ENCODE results near the gene NVL. TPM values are rescaled to one million over a fixed set of nuclear protein-coding genes. Genes with fewer than 3 reads are reported as not detected.

NVL gene
- polyA plus RNA-seq, 1 donor from 2014 or later = 77.3 TPM

DNA sequence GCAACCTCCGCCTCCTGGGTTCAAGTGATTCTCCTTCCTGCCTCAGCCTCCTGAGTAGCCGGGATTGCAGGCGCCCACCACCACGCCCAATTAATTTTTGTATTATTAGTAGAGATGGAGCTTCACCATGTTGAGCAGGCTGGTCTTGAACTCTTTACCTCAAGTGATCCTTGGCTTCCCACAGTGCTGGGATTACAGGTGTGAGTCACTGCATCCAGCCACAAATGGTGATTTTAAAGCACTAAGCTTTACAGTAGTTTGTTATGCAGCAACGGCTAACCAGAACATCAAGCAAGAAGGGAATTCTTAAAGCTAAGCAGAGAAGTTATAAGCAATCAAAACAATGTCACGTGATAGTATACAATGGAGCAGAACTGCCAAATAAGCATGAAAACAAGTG lies 65.7 kb downstream of the NVL start:
- Histone ChIP-seq H3K4me3 (ENCODE audit: low read length) (no peak overlapping the region), H4K20me1 (ENCODE audit: insufficient read depth) (no peaks in the 10 kb centered on the region), H3F3A (ENCODE audit: insufficient read depth, low read length, poor library complexity, severe bottlenecking) (no peaks in the 10 kb centered on the region), H3K9me2 (ENCODE audit: insufficient read depth, low read length) (no peaks in the 10 kb centered on the region), H2AFZ (ENCODE audit: low read depth, low read length) (no peak overlapping the region), H3K27me3 (ENCODE audit: insufficient read depth, low read depth, low read length) (no peaks in the 10 kb centered on the region), H3K9me3 (ENCODE audit: low read length) (no peaks in the 10 kb centered on the region), H3K27ac (ENCODE audit: low read length) (no peak overlapping the region), H3K9ac (ENCODE audit: low read length) (no peak overlapping the region), H3K79me2 (replicated peaks; ENCODE audit: insufficient read depth, low read length) (no peaks in the 10 kb centered on the region), H3K4me2 (ENCODE audit: low read length) (no peak overlapping the region), H3K36me3 (ENCODE audit: insufficient read depth, low read length) (no peaks in the 10 kb centered on the region)
- TF ChIP-seq REST (IDR thresholded peaks at IDR 0.05; ENCODE audit: borderline replicate concordance) (no peak), POLR2AphosphoS5 (IDR thresholded peaks at IDR 0.05) (no peak), RAD21 (conservative IDR thresholded peaks at IDR 0.05) (no peak), SMC3 (conservative IDR thresholded peaks at IDR 0.05; ENCODE audit: poor library complexity) (no peak), MXI1 (conservative IDR thresholded peaks at IDR 0.05; ENCODE audit: poor library complexity, severe bottlenecking) (no peak), EP300 (conservative IDR thresholded peaks at IDR 0.05; ENCODE audit: poor library complexity, severe bottlenecking) (no peak), EZH2 (IDR thresholded peaks at IDR 0.05; ENCODE audit: borderline replicate concordance, insufficient read depth, low read length, poor library complexity, severe bottlenecking) (no peak), TAF1 (IDR thresholded peaks at IDR 0.05; ENCODE audit: low read depth) (no peak)
- TF ChIP-seq, protein P1, sequence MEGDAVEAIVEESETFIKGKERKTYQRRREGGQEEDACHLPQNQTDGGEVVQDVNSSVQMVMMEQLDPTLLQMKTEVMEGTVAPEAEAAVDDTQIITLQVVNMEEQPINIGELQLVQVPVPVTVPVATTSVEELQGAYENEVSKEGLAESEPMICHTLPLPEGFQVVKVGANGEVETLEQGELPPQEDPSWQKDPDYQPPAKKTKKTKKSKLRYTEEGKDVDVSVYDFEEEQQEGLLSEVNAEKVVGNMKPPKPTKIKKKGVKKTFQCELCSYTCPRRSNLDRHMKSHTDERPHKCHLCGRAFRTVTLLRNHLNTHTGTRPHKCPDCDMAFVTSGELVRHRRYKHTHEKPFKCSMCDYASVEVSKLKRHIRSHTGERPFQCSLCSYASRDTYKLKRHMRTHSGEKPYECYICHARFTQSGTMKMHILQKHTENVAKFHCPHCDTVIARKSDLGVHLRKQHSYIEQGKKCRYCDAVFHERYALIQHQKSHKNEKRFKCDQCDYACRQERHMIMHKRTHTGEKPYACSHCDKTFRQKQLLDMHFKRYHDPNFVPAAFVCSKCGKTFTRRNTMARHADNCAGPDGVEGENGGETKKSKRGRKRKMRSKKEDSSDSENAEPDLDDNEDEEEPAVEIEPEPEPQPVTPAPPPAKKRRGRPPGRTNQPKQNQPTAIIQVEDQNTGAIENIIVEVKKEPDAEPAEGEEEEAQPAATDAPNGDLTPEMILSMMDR (IDR thresholded peaks at IDR 0.05; ENCODE audit: poor library complexity, severe bottlenecking) = no peak

- TF ChIP-seq EP300 (conservative IDR thresholded peaks at IDR 0.05; ENCODE audit: poor library complexity, severe bottlenecking) (no peak), SMC3 (conservative IDR thresholded peaks at IDR 0.05; ENCODE audit: poor library complexity) (no peak), RAD21 (conservative IDR thresholded peaks at IDR 0.05) (no peak), TAF1 (IDR thresholded peaks at IDR 0.05; ENCODE audit: low read depth) (no peak), MXI1 (conservative IDR thresholded peaks at IDR 0.05; ENCODE audit: poor library complexity, severe bottlenecking) (no peak), POLR2AphosphoS5 (IDR thresholded peaks at IDR 0.05) (no peak), EZH2 (IDR thresholded peaks at IDR 0.05; ENCODE audit: borderline replicate concordance, insufficient read depth, low read length, poor library complexity, severe bottlenecking) (no peak), REST (IDR thresholded peaks at IDR 0.05; ENCODE audit: borderline replicate concordance) (no peak)
- TF ChIP-seq, protein P1 (IDR thresholded peaks at IDR 0.05; ENCODE audit: poor library complexity, severe bottlenecking) = no peak
- Histone ChIP-seq H3K27ac (ENCODE audit: low read length) (no peak overlapping the region), H3K9me2 (ENCODE audit: insufficient read depth, low read length) (no peaks in the 10 kb centered on the region), H3K4me2 (ENCODE audit: low read length) (no peak overlapping the region), H2AFZ (ENCODE audit: low read depth, low read length) (no peak overlapping the region), H3K79me2 (replicated peaks; ENCODE audit: insufficient read depth, low read length) (no peaks in the 10 kb centered on the region), H3K27me3 (ENCODE audit: insufficient read depth, low read depth, low read length) (no peaks in the 10 kb centered on the region), H3K9me3 (ENCODE audit: low read length) (no peaks in the 10 kb centered on the region), H3K36me3 (ENCODE audit: insufficient read depth, low read length) (no peaks in the 10 kb centered on the region), H4K20me1 (ENCODE audit: insufficient read depth) (no peaks in the 10 kb centered on the region), H3F3A (ENCODE audit: insufficient read depth, low read length, poor library complexity, severe bottlenecking) (no peaks in the 10 kb centered on the region), H3K9ac (ENCODE audit: low read length) (no peak overlapping the region), H3K4me3 (ENCODE audit: low read length) (no peak overlapping the region)
Observed at GRCh38 chr1:224262373-224263054, 67.5 kb downstream of the NVL start.

Data from neural cell (in vitro differentiated cells).